SU-DHL-6 (cell line): Measurements from ENCODE around the gene CCNF.

Experiments
- EZH2phosphoT487 ChIP-seq: fragments of 200-600 bp; sonication (generic), shearing (Covaris generic); conservative IDR thresholded peaks from 2 replicates; pipeline ENCODE4 v1.6.1; 2018; ENCODE audit warnings: mild to moderate bottlenecking, antibody characterized with exemption, low read length, moderate library complexity, mixed read lengths
- TF ChIP-seq, protein P1 (sequence below): fragments of 200-600 bp; sonication (generic); IDR thresholded peaks from one replicate; pipeline ENCODE4 v1.5.1; 2017; ENCODE audit warnings: antibody characterized with exemption, mild to moderate bottlenecking, low read length, moderate library complexity; ENCODE audit not compliant: insufficient read depth, poor library complexity, severe bottlenecking

DNA sequence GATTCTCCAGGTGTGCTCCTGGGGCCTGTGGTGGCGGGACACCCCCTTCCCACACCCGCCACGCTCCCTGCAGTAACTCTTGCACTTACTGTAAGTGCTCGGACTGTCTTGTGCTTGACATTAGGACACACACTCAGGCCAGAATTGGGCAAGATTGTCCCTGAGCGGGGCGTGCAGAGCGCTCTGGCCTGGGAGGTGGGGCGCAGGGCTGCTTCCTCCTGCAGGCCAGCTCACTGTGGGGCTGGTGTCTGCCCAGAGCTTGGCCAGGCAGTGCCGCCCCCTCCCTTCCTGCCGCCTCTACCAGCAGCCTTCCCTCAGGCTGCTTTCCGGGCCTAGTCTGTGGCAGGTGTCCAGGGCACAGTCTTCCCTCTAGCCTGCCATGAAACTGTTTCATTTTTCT is 78.4 kb downstream of the CCNF start:
- TF ChIP-seq, protein P1, sequence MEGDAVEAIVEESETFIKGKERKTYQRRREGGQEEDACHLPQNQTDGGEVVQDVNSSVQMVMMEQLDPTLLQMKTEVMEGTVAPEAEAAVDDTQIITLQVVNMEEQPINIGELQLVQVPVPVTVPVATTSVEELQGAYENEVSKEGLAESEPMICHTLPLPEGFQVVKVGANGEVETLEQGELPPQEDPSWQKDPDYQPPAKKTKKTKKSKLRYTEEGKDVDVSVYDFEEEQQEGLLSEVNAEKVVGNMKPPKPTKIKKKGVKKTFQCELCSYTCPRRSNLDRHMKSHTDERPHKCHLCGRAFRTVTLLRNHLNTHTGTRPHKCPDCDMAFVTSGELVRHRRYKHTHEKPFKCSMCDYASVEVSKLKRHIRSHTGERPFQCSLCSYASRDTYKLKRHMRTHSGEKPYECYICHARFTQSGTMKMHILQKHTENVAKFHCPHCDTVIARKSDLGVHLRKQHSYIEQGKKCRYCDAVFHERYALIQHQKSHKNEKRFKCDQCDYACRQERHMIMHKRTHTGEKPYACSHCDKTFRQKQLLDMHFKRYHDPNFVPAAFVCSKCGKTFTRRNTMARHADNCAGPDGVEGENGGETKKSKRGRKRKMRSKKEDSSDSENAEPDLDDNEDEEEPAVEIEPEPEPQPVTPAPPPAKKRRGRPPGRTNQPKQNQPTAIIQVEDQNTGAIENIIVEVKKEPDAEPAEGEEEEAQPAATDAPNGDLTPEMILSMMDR, result no peak
- TF ChIP-seq EZH2phosphoT487, result no peak
